Choroid plexus epithelial cell (primary cell): ENCODE measurements around the gene SPTLC3.

Source experiments
- DNase-seq: peaks from one replicate; pipeline ENCODE4 v3.0.0-alpha.2; 2010; ENCODE audit warnings: low read depth
- H3K4me3 ChIP-seq: 2 replicates; pipeline ENCODE4 v1.5.1; 2011; ENCODE audit warnings: low read depth, mild to moderate bottlenecking, control low read depth, low read length, moderate library complexity
- TF ChIP-seq, protein P1 (sequence below): conservative IDR thresholded peaks from 2 replicates; pipeline ENCODE4 v1.5.1; 2011; ENCODE audit warnings: low read depth, mild to moderate bottlenecking, control low read depth, inconsistent platforms, low read length, moderate library complexity

The SPTLC3 gene

DNA sequence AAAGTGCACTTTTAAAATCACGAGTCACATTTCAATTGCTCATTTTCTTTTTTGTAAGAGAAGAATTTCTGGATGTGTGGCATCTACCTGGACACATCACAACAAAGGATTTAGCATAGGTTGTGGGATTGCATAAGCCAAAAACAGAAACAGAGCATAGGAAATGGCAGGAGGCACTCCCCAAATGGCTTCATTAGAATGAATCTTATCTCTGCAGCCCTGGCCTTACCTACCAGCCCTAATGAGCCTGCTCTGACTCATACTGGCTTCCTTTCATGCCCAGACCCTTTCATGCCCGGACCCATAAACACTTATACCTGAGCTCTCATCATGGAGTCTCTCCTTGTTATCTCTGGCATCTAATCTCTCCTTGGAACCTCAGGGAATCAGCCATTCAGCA, 23.9 kb upstream of the SPTLC3 start:
- H3K4me3 ChIP-seq, result no peak overlapping the region
- DNase-seq, result no peak
- TF ChIP-seq, protein P1, sequence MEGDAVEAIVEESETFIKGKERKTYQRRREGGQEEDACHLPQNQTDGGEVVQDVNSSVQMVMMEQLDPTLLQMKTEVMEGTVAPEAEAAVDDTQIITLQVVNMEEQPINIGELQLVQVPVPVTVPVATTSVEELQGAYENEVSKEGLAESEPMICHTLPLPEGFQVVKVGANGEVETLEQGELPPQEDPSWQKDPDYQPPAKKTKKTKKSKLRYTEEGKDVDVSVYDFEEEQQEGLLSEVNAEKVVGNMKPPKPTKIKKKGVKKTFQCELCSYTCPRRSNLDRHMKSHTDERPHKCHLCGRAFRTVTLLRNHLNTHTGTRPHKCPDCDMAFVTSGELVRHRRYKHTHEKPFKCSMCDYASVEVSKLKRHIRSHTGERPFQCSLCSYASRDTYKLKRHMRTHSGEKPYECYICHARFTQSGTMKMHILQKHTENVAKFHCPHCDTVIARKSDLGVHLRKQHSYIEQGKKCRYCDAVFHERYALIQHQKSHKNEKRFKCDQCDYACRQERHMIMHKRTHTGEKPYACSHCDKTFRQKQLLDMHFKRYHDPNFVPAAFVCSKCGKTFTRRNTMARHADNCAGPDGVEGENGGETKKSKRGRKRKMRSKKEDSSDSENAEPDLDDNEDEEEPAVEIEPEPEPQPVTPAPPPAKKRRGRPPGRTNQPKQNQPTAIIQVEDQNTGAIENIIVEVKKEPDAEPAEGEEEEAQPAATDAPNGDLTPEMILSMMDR, result no peak

DNA sequence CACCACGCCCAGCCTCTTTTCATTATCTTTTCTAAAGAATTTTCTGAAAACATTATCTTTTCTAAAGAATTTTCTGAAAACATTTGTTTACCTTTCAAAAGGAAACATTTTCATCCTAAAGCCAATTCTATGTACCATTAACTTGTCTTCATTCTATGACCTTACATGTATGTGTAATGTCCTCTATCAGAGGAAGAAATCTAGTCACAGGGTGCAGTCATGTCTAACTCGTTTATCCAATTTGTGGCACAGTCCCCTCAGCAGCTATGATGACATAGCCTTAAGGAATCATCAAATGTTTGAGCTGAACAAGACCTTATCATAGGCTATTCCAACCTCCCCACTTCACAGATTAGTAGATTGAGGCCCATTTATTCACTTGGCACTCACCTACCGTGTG, 21.5 kb upstream of the SPTLC3 start:
- no peak for DNase-seq
- TF ChIP-seq, protein P1, result no peak
- H3K4me3 ChIP-seq, result no peak overlapping the region

- TF ChIP-seq, protein P1, result no peak
- H3K4me3 ChIP-seq, result no peak overlapping the region
- DNase-seq, result no peak
Observed at GRCh38 chr20:12989586-12990115, 19.1 kb upstream of the SPTLC3 start.

DNA sequence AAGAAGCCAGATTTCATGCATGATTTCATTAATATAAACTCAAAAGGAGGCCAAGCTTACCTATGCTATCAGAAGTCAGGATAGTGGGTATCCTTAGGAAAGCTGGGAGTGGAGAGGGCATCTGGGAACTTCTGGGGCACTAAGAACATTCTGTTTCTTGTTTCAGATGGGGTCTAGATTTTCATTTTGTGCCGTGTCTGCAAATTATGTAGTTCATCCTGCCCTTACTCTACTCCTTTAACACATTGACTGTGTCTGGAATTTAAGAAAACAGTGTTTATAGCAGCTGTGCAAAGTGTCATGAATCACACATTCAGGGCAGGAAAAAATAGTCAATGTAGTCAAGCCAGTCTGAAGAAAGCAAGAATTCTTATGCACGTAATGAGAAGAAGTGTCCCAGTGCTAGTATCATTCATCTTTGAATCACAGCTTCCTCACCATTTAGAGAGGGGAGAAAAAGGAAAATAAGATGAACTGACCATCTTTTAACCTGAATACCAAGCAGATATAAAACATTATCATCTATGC, 11.6 kb upstream of the SPTLC3 start:
- no peak for DNase-seq
- H3K4me3 ChIP-seq, result no peak overlapping the region
- TF ChIP-seq, protein P1, result no peak

GRCh38 chr20:12998046-12998445, 10.7 kb upstream of the SPTLC3 start:
- H3K4me3 ChIP-seq, result no peak overlapping the region
- TF ChIP-seq, protein P1, result no peak
- DNase-seq, result no peak

DNA sequence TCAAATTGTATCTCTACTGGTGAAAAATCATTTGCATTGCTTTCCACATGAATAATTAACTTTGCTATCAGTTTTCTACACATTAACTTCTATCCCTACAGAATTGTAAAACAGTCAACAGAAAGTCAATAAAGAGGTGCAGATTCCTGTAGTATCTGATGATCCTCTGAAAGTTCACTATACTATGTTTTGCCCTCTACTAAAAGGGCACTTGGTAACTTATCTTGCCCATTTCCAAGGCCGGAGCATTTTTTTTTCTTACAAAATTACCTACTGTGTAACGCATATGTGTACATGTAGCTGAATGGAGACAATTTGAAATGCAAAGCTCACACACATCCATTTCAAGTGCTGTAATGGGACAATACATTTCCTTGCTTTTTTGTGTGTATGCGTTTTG, 9.6 kb upstream of the SPTLC3 start:
- H3K4me3 ChIP-seq, result no peak overlapping the region
- TF ChIP-seq, protein P1, result no peak
- DNase-seq, result no peak

GRCh38 chr20:13002251-13002650, 6.5 kb upstream of the SPTLC3 start:
- no peak overlapping the region for H3K4me3 ChIP-seq
- DNase-seq, result no peak
- TF ChIP-seq, protein P1, result no peak
